ENCODE measurements around the gene INTS1.

GRCh38 chr7:1534330-1535099 lies 30.3 kb upstream of the INTS1 start:
- TF ChIP-seq, protein P1, sequence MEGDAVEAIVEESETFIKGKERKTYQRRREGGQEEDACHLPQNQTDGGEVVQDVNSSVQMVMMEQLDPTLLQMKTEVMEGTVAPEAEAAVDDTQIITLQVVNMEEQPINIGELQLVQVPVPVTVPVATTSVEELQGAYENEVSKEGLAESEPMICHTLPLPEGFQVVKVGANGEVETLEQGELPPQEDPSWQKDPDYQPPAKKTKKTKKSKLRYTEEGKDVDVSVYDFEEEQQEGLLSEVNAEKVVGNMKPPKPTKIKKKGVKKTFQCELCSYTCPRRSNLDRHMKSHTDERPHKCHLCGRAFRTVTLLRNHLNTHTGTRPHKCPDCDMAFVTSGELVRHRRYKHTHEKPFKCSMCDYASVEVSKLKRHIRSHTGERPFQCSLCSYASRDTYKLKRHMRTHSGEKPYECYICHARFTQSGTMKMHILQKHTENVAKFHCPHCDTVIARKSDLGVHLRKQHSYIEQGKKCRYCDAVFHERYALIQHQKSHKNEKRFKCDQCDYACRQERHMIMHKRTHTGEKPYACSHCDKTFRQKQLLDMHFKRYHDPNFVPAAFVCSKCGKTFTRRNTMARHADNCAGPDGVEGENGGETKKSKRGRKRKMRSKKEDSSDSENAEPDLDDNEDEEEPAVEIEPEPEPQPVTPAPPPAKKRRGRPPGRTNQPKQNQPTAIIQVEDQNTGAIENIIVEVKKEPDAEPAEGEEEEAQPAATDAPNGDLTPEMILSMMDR (conservative IDR thresholded peaks at IDR 0.05) = no peak
- no peak for TF ChIP-seq ZFX (IDR thresholded peaks at IDR 0.05)

All from C4-2B (cell line).